ENCODE results near the gene RGS14.

Gene RGS14, protein sequence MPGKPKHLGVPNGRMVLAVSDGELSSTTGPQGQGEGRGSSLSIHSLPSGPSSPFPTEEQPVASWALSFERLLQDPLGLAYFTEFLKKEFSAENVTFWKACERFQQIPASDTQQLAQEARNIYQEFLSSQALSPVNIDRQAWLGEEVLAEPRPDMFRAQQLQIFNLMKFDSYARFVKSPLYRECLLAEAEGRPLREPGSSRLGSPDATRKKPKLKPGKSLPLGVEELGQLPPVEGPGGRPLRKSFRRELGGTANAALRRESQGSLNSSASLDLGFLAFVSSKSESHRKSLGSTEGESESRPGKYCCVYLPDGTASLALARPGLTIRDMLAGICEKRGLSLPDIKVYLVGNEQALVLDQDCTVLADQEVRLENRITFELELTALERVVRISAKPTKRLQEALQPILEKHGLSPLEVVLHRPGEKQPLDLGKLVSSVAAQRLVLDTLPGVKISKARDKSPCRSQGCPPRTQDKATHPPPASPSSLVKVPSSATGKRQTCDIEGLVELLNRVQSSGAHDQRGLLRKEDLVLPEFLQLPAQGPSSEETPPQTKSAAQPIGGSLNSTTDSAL

DNA sequence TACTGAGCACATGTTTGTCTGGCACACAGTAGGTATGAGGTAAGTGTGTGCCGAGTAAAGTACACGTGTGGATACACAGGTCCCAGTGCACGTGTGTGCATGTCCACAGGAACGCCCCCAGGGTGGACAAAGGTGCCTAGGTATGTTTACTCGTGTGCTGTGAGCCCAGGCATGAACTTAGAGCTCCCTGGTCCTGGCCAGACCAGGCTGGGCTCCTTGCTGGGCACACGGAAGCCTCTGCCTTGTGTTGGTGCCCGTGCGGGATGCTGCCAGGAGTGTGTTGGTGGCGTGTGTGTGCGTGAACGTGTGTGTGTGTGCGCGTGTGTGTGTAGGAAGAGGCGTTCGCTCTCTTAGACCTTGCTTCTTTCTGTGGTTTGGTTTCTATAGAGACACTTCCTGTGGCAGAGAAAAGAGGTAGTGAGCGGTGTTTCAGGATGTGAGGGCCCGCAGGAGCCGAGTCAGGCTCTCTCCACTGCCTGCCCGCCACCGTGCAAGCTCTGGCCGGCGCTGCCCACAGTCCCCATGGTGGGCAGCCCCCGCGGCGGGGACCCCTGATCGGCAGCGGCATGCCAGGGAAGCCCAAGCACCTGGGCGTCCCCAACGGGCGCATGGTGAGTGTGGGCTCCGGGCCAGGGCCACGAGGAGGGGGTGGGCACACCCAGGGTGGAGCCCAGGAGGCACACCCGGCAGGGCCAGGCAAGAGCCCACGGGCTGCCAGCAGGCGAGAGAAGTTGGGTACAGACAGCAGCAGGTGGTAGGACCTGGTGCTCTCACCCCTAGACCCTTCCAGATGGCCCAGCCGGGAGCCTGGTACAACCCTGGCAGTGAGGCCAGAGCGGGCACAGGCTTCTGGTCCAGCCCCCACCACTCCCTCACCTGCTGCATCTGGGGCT, at the start of gene RGS14:
Gene RGS14 (plus strand): TSS at position 466 of the 893 bp plus-strand sequence. CDS start 101 bp downstream, at position 567.
- DNase-seq (ENCODE audit: low spot score), result peak; percentile 45

DNA sequence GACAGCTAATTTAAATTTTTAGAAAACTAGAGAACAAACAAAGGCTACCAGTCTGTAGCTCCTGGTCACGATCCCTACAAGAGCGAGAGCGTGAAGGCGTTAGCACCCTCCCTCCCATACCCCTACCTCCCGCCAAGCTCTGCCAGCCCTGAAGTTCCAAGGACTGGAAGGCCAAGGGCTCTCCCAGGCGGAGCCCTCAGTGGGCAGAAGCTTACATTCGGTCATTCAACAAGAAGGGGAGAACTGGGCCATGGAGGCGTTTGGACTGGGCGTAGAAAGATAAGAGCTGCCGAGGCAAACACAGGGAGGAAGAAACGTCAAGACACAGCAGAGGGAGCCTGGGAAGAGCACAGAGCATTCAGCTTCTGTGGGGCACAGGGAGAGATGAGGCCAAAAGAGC, 49.0 kb upstream of the RGS14 start:
- no peak for DNase-seq (ENCODE audit: low spot score)

DNA sequence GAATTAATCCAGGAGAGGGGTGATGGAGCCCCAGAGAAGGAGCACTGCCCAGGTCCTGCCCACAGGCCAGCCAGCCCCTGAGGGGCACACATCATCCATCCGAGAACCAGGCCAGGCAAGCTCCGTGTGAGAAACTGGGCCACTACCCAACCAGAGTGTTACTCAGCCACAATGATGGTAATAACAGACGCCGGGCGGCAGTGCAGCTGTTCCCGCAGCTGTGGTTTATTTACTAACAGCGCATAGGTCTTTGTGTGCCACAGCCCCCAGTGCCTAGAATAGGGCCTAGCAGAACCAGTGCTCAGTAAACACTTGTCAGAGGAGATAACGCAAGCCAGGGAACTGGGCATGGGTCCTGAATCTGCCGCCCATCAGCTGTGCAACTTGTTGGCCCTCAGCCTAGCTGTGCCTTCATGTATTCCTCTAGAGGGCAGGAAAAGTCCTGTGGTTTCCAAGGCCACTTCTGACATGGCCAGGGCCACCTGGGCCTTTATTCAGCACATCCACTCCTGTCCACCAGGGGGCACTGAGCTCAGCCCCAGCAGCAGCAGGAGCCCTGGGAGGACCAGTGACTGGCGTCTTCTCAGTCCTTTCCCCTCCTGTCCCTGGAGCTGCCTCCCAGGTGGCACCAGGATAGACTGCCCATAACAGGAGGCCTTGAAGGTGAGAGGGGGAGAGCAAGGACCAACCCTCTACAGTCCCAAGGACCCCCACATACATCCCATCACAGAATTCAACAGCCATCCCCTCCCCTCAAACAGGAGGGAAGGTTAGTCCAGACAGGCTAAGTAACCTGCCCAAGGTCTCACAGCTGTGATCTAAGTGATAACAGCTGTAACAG, 48.2 kb upstream of the RGS14 start:
- peak; percentile 40 for DNase-seq (ENCODE audit: low spot score)

DNA sequence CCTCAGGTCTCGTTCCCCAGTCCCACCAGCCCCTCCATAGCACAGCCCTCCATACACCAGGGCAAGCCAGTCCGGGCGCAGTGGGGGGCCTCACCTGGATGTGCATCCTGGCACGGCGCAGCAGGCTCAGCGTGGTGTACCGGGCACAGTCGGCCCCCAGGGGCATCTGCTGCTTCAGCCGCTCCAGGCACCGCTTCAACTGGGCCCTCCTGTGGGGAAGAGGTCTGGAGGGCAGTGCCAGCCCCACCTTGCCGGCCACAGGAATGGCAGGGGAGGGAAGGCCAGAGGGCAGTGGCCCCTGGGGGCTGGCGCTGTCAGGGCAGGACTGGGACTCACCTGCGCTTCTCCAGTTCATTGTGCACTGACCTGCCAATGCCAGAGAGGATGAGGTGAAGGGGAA, 47.4 kb upstream of the RGS14 start:
- DNase-seq (ENCODE audit: low spot score), result no peak

DNA sequence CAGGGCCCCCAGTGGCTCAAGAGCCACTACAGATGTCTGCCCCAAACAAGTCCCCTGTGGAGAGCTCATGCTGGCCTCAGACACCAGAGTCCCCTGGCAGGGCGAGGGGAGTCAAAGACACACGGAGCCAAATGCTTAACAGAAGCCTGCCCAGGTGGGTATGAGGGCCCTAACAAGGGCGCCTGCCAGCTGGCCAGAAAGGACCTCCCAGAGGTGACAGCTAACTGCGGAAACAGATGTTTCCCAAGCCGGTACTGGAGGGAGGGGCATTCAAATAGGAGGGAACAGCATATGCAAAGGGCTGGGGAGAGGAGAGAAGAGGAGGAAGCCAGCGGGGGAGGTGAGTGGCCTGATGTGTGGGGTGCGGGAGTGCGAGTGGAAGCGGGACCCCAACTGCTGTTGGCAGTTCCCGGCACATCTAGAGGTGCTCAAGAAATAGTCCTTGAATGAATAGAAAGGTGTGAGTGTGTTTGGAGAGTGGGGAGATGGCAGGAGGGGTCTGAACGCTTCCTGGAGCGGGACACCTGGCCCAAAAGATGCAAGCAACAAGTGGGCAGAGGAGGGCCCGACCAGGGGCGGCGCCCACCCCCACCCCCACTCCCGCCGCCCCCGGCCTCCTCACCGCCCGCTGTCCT, 46.9 kb upstream of the RGS14 start:
- no peak for DNase-seq (ENCODE audit: low spot score)

DNA sequence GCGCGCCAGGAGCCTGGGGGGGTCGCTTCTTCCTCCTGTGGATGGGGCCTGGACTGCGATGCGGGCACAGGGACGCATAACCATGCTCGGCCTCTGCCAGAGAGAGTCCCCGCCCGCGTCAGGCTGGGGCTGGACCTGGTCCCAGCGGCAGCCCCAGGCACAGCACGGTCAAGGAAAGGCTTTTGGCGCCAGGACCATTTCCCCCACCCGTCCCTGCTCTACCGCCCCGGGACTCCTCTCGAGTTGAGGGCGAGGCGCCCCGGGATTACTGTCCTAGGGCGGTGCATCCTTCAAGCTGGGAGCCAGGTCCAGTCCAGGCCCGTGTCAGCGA, 46.4 kb upstream of the RGS14 start:
- DNase-seq (ENCODE audit: low spot score), result no peak

DNA sequence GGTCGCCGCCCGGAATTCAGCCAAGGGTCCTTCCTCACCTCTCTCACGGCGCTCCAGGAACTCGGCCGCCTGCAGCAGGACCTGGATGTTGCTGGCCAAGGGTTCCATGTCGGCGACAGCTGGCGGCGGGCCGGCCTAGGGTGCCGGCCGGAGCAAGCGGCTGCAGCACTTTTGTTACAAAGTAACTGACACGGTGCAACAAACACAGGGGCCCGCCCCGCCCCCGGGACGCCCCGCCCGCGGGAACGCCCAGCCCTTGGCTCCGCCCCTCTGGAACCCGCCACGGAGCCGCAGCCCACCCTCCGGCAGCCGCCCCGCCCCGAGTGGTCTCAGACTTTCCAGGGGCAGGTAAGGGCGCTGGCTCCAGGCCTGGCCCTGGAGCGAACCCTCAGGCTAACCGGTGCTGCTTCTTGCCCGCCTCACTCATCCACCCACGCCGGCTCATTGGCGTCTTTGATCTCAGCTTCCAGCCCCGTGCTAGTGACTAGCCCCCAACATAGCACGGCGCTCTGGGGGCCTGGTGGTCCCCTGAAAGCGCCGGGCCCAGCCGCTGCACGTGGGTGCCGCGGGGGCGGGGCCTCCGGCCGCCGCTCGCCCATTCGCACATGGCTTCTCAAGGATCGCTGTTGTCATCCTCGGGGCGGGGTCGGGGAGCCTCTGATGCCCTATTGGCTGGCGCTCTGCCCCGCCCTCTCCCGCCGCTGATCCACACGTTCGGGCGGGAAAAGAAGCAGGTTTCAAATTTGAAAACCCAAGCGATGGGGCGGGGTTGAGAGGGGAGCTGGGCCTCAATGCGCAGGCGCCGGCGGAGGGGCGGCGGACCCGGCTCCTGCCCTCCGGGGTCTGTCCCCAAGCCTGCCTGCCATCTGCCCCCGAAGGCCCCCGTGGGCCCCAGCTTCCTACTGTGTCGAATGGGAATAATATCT, 45.7 kb upstream of the RGS14 start, which contains the start of gene MXD3:
Gene MXD3 (minus strand): TSS at position 176 of the 926 bp plus-strand sequence. CDS start 68 bp downstream, at position 108.
- peak; percentile 81 for DNase-seq (ENCODE audit: low spot score)

DNA sequence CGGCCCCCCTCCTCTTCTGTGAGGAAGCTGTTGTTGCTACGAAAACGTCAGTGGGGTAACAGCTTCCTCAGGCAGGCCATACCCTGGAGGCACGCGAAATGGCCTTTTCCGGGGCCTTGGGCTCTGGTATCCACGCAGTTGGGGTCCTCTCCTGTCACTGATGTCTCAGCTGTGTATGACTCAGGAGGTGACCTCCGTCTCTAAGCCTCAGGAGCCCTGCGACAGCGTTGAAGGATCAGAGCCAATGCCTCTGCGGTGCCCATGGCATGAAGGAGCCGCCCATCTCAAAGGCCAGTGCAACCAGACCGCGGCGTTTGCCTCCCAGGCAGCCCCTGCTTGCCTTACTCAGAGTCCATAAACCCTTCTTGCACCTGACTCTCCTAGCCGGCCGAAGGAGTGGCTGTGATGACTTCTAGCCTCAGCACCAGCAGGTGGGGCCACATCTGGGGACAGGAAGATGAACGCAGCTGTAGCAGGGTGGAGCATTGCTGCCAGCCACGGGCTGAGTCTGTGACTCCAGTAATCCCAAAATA, 45.0 kb upstream of the RGS14 start:
- DNase-seq (ENCODE audit: low spot score), result no peak

DNA sequence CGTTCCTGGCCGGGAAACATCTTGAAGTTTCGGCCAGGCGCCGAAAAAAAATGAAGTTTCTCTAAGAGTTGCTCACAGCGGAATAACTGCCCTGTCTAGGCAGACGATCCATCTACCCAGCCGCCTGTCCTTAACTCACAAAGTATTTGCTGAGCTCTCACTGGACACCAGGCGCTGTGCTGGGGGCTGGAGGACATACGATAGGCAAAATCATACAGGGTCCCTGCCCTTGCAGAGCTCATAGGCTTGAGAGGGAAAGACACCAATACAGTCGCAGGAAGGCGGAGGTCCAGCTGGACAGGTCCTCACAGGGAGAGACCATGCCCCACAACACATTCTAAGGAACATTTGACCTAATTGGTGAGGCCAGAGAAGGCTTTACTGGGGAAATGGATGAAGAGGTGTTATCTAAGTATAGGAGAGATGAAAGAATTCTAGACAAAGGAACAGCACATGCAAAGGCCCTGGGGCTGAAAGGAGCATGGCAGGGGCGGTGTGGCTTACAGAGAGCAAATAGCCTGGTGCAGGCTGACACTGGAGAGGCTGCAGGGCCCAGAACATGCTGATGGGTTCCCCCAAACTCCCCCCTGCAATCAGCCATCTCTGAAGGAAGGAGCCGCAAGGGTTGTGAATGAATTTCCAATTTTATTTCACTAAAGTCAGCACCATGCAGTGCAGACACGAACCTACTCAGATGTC, 44.0 kb upstream of the RGS14 start:
- no peak for DNase-seq (ENCODE audit: low spot score)

DNA sequence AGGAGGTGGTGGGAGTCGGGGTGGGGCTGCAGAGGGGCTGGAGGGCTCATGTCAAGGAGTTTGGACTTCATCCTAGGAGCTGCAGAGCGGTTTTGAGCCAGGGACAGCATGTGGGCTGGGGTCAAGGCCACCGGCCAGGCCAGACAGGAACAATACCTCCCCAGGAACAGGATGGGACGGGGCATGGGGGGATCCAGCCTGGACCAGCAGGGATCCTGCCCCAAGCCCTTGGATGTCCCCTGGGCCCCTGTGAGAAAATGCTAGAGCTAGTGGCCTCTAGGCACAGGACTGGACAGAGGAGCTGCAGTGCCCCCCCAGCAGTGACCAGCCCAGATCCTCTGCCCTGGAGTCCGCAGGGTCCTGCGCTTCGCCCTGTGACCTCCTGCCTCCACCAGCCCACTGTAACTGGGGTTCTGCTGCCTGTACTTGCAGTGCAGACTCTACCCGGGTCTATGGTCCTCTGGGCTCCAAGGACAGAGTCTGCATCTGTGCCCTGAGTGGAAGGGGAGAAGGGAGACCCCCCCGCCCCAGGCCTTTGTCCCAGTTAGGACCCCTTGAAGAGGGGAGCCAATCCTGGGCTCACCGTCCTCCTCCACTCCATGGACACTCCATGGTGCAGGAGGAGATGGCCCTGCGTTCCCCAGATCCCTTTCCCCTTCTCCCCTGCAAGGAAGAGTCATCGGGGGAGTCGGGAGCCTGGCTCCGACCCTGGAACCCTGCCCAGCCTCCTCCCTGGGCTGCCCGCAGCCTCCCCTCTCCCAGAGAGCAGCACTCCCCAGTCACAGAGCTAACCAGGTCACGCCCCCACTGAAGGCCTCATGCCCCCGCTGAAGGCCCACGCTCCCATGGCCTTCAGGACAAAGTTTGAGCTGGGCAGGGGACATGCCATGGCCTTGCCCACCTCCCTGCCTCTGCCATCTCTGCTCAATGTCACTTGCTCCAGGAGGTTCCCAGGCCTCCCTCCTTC, 43.1 kb upstream of the RGS14 start:
- DNase-seq (ENCODE audit: low spot score), result no peak

DNA sequence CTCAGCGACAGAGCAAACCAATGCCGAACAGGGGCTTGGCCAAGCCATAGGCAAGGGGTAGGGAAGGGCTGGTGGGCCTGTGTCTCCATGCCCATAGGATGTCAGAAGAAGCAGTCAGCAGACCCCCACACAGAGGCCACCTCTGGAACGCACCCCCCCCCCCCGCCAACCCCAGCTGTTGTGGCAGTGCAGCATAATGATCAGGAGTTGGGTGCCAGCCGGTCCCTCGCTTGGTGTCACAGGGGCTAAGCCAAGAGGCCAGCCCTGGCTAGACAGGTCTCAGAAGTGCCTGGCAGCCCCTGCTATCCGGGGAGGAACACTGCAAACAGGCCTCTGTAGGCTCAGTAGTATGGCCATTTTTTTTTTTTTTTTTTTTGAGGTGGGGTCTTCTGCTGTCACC, 42.3 kb upstream of the RGS14 start:
- no peak for DNase-seq (ENCODE audit: low spot score)

DNA sequence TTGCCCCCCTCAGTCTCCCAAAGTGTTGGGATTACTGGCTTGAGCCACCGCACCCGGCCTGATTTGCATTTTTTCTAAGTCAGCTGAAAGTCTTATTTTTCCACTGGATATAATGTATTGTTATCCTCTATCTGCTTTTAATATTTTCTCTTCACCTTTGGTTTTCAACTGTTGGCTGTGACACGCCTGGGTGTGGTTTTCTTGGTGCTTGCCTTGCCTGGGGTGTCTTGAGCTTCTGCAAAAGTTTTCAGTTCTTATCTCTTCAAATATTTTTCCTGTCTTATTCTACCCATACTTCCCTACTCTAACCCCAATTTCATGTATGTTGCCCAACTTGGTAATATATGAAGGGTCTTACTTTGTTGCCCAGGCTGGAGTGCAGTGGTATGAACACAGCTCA, 41.7 kb upstream of the RGS14 start:
- no peak for DNase-seq (ENCODE audit: low spot score)

DNA sequence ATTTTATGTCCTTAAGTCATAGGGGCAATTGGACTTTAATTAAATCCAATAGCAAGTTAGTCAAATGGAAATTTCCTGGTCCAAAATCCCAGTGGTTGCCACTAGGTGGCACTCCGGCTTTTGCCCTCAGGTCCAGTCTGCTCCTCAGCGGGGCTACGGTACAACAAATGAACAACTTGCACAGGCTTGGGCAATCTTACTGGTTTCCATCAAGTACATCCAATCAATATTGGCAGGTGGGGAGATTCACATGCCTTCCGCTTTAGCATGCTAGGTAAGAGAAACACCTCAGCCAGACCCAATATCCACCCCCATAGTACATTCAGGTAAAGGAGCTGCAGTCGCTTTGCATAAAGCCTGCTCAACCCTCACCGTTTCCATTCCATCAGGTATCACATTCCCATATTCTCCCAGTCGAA, 39.8 kb upstream of the RGS14 start:
- peak; percentile 55 for DNase-seq (ENCODE audit: low spot score)

DNA sequence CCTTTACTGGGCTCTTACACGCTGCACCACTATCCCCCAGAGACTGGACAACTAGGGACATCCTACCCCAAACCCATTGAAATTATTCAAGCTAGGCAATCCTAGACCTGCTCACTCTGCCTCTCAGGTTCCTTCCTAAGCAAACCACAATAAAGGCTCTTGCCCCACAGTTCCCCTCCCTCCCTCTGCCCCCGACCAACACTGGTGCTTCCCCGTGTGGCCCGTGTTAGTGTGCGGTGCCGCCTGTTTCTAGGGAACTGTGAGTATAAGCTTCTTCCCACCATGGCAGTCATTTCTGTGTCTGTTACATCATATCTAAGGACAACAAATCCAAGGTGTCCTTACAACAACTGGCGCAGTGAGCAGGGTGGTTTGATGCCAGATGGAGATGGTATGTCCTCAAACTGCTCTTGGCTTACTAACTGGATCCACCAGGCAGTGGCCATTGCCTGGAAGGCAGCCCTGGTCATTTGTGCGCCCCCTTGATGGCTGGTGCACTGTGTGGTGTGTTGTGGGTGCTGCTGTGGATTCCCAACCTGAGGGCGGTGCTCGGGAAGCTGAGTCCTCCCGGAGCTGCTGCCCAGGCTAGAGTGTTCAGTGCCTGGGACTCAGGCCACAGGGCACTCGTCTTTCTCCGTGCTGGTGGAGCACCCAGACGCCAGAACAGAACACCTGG, 37.7 kb upstream of the RGS14 start:
- no peak for DNase-seq (ENCODE audit: low spot score)

DNA sequence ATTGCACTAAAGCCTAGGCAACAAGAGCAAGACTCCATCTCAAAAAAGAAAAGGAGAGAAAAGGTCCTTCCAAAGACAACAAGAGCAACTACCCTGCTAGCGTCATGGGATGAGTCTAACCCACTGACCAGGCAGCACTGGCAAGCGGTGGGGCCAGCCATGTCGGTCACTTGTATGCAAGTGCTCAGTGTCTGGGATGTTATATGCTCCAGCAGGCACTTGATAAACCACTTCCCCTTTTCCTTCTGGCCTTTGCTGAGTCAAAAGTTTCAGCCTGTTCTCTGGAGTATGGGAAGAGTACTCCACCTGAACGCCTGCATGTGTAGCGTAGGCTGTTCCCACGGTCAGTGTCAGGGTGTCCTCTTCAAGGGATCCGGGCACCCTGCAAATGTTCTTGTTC, 36.8 kb upstream of the RGS14 start:
- no peak for DNase-seq (ENCODE audit: low spot score)

DNA sequence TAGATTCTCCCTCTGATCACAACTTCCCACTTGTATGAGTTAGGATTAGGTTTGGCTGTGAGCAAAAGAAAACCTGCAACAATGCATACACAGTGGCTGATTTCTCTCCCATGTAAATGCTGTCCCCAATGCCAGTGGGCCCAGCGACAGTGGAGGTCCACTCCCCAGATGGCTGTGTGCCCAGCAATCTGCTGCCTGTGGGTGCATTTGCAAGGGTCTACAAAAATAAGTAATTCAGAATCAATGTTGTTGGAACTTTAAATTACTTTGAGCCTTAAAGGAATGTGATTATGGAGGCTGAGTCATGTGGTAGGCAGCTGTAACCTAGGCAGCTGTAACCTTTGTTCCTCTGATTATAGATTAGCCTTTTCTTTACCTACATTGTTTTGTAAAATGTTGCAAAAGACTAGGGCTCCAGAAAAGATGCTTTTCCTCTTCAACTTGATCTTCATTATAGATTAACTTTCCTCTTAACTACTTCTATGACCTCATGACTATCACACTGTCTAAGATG, 31.8 kb upstream of the RGS14 start:
- DNase-seq (ENCODE audit: low spot score), result no peak
